IPS DF 19.7 (cell line): ENCODE measurements around the gene CCDC194.

Source experiments
- DNase-seq: peaks from one replicate; pipeline ENCODE4 v3.0.0-alpha.2; 2013; ENCODE audit warnings: low read depth, low spot score

Gene CCDC194, protein sequence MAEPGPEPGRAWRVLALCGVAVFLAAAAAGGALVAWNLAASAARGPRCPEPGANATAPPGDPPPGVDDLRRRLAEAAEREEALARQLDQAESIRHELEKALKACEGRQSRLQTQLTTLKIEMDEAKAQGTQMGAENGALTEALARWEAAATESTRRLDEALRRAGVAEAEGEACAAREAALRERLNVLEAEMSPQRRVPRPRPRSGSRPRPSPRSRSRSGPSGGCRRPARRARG

DNA sequence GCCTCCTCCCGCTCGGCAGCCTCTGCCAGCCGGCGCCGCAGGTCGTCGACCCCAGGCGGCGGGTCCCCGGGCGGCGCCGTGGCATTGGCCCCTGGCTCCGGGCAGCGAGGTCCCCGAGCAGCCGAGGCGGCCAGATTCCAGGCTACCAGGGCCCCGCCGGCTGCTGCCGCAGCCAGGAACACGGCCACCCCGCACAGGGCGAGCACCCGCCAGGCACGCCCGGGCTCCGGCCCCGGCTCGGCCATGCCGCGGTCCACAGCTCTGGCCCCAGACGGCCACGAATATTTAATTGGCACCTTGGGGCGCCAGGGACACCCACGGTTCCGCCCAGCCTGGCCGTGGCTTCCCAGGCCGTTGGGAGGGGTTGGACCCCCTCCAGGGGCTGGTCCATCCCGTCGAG, at the start of gene CCDC194:
CCDC194 (minus strand) TSS at position 283 of the 400 bp plus-strand sequence; CDS start at position 245, 38 bp downstream.
- no peak for DNase-seq

- DNase-seq: no peak
These were observed 47.4 kb upstream of the CCDC194 start for GRCh38 chr19:17441241-17442021.

- DNase-seq: no peak
These were observed 42.9 kb upstream of the CCDC194 start for GRCh38 chr19:17436874-17437267.

GRCh38 chr19:17436094-17436873, 42.3 kb upstream of the CCDC194 start:
- DNase-seq: no peak

- no peak for DNase-seq
These were observed 41.2 kb upstream of the CCDC194 start for GRCh38 chr19:17435218-17435617.

GRCh38 chr19:17431417-17431816, 37.4 kb upstream of the CCDC194 start:
- no peak for DNase-seq

DNA sequence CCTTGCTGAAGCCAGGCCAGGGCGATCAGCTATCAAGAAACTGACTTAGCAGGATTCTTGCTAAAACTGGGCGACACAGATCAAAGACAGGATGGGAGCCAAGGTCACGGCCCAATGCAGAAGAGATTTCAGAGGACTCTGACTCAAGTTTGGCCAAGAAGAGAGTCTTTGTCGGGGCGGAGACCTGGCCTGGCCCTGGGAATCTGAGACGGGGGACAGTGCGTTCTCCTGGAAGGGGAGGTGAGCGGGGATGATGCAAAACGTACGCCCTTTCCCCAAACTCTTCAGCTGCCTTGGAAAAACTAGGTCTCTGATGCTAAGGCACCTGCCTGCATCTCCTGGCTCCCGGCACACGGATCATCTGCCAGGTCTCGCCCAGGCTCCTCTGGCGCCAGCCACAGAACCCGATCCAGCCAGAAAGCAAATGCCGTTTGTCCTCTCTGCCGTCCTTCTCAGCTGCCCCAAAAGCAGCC, 35.7 kb upstream of the CCDC194 start:
- no peak for DNase-seq

DNA sequence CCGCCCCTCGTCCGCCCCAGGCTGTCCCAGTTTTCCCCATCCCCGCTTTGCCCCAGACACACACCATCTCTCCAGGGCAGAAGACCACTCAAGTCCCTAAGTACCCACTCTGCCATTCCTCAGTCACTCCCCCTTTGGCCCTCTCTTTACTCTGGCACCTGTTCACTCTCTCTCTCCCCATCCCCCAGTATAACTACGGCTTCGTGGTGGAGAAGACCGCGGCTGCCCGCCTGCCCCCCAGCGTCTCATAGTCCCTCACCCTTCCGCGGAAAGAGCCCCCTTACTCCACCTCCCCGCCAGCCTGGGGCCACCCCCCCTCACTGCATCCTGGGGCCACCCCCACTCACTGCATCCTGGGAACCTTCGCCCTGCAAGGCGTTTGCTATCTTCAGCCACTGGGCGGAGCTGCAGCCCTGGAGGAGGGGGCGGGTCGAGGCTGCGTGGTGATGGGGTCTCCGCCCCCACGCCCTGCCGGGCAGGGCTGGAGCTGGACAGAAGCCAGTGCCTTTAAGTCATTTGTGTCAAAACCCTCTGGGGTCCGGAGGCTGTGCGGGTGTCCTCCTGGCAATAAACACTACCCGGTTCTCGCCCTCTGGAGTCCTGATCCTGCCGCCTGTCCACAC, 30.9 kb upstream of the CCDC194 start:
- no peak for DNase-seq

- no peak for DNase-seq
These were observed 29.6 kb upstream of the CCDC194 start for GRCh38 chr19:17423429-17424208.

GRCh38 chr19:17421942-17422341, 27.9 kb upstream of the CCDC194 start:
- no peak for DNase-seq

DNA sequence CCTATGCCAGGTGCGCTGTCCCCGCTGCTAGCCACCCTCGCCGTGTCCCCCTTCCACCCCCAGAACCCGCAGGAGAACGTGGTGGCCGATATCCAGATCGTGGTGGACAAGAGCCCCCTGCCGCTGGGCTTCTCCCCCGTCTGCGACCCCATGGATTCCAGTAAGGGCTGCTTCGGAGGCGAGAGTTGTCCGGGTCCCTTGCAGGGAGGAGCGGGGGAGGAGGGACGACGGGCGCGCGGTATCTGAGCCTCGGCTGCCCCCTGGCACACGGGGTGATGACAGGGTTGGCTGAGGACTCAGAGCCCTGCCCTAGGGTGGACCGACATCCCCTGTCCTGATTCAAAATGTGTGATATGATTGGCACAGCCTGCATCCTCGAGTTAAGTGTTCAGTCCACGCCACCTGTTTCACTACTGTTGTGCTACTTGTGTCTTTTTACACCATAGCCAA, 26.5 kb upstream of the CCDC194 start:
- DNase-seq: no peak

GRCh38 chr19:17419621-17420474, 25.9 kb upstream of the CCDC194 start, which contains the start of gene MVB12A:
Gene MVB12A, plus strand, starts transcription at chr19:17420047. Its CDS starts 89 bp downstream, at chr19:17420136.
- DNase-seq: peak; percentile 100

DNA sequence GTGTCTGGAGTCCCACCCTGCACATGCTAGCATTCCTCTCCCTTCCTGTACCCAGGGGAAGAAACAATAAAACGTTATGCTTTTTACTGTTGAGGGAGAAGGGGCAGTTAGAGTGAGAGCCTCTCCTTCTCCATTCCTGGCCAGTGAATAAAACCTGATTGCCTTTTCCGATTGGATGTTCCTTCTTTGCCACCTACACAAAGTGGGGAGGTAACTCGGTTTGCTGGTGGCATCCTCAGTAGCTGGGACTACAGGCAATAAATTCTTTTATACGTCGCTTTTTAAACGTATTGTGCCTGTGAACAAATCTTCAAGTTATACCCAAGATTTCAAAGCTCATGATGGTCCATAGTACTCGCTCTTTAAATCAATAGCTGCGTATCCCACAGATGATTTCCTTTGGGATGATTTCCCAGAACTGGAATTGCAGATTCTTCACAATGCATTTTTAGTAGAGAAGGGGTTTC, 25.2 kb upstream of the CCDC194 start:
- DNase-seq: no peak

DNA sequence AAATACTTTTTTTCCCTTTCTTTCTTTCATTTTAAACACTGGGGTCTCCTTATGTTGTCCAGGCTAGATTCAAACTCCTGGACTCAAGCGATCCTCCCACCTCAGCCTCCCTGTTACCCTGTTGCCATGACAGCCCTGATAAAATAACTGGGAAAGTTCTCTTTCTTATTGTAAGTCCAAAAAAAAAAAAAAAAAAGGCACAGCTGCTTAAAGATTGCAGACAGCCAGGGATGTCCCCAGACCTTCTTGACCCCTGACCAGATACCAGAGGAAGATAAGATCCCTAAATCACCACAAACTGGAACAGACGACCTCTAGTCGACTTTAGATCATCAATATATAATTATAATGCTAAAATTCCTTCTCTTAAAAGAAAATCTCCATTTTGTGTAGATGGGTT, 24.7 kb upstream of the CCDC194 start:
- DNase-seq: no peak

DNA sequence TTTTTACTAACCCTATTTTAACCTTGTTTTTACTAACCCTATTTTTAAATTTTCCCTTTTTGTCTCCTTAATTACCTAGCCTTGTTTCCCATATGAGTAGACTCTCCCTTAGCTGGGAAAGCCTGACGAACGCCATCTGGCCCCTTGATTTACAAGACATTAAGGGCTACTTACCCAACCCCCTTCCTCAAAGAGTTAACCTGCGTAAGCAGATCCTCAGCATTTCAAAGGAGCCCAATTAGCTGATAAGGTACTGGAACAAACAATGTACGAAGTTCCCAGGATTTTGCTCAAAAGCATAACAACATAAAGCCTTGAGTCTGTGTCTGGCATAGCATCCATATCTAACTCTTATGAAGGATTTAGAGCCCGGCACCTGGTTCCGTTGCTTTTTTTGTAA, 21.1 kb upstream of the CCDC194 start:
- no peak for DNase-seq

GRCh38 chr19:17414097-17414496, 20.1 kb upstream of the CCDC194 start:
- no peak for DNase-seq

- no peak for DNase-seq
These were observed 17.8 kb upstream of the CCDC194 start for GRCh38 chr19:17411801-17412200.

DNA sequence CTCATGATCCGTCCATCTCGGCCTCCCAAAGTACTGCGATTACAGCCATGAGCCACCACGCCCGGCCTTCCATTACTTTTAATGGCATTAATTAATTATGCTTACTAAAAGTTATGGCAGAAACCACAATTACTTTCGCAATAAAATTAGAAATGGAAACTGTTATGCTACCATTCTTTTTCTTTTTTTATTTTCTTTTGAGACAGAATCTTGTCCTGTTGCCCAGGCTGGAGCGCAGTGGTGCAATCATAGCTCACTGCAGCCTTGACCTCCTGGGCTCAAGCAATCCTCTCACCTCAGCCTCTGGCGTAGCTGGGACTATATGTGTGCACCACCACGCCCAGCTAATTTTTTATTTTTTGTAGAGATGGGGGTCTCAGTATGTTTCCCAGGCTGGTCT, 16.0 kb upstream of the CCDC194 start:
- no peak for DNase-seq

DNA sequence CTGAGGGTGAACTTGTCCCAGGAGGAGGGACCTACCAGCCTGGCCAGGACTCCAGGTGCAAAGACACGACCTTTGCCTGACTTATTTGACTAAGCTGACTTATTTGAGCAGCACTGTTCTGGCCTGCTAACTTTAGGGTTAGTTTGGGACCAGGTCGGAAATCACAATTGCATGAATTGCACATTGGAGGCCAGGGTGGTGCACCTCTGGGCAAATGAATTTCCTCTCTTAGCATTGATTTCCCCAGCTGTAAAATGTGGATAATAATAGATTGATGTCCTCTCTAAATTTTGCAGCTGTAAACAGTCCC, 12.8 kb upstream of the CCDC194 start:
- DNase-seq: no peak
